ENCODE data around the gene CSF3. TPM values are rescaled to one million over a fixed set of nuclear protein-coding genes. Genes with fewer than 3 reads are reported as not detected.
A peak's percentile ranks its signal among the peaks of the same experiment; 100 is the strongest.

Gene CSF3
- total RNA-seq, 1 donor from 2014 or later, result not detected

GRCh38 chr17:40025991-40026815, 11.0 kb downstream of the CSF3 start:
- Histone ChIP-seq H3K4me3 (ENCODE audit: insufficient read depth, low read depth, low read length) (no peak overlapping the region), H2AFZ (ENCODE audit: low read depth, low read length) (no peak overlapping the region), H3K4me2 (ENCODE audit: low read length) (peak overlapping the region; percentile 38), H4K20me1 (ENCODE audit: insufficient read depth, low read length) (peaks cover 4% of the 10 kb centered on the region), H3K36me3 (ENCODE audit: insufficient read depth, low read length) (peaks cover 20% of the 10 kb centered on the region), H3K9ac (ENCODE audit: low read length) (peak overlapping the region; percentile 25), H3K4me1 (ENCODE audit: insufficient read depth, low read length) (peaks cover 39% of the 10 kb centered on the region), H3K27ac (ENCODE audit: low read depth, low read length) (peak overlapping the region; percentile 62), H3K9me3 (ENCODE audit: insufficient read depth, low read depth, low read length) (no peaks in the 10 kb centered on the region), H3K79me2 (ENCODE audit: insufficient read depth, low read length) (no peaks in the 10 kb centered on the region), H3K27me3 (ENCODE audit: insufficient read depth, low read length) (no peaks in the 10 kb centered on the region)
- H3K9me3 Mint-ChIP-seq (ENCODE audit: unreplicated experiment), result no peaks in the 10 kb centered on the region
- no peaks in the 10 kb centered on the region for H3K27me3 Mint-ChIP-seq (ENCODE audit: low read depth, unreplicated experiment)
- H3K4me3 Mint-ChIP-seq (ENCODE audit: unreplicated experiment), result no peak overlapping the region
- H3K4me1 Mint-ChIP-seq (ENCODE audit: low read depth, unreplicated experiment), result peaks cover 5% of the 10 kb centered on the region
- H3K27ac Mint-ChIP-seq (ENCODE audit: unreplicated experiment), result no peak overlapping the region
- no peak for TF ChIP-seq EZH2 (IDR thresholded peaks at IDR 0.05; ENCODE audit: insufficient read depth, low read length)
- TF ChIP-seq, protein P1, sequence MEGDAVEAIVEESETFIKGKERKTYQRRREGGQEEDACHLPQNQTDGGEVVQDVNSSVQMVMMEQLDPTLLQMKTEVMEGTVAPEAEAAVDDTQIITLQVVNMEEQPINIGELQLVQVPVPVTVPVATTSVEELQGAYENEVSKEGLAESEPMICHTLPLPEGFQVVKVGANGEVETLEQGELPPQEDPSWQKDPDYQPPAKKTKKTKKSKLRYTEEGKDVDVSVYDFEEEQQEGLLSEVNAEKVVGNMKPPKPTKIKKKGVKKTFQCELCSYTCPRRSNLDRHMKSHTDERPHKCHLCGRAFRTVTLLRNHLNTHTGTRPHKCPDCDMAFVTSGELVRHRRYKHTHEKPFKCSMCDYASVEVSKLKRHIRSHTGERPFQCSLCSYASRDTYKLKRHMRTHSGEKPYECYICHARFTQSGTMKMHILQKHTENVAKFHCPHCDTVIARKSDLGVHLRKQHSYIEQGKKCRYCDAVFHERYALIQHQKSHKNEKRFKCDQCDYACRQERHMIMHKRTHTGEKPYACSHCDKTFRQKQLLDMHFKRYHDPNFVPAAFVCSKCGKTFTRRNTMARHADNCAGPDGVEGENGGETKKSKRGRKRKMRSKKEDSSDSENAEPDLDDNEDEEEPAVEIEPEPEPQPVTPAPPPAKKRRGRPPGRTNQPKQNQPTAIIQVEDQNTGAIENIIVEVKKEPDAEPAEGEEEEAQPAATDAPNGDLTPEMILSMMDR (IDR thresholded peaks at IDR 0.05; ENCODE audit: insufficient read depth, low read depth, low read length), result no peak
- peaks cover 17% of the 10 kb centered on the region for H3K36me3 Mint-ChIP-seq (ENCODE audit: low read depth, unreplicated experiment)
- FAIRE-seq (no peak), DNase-seq (ENCODE audit: low read depth) (peak; percentile 60)

DNA sequence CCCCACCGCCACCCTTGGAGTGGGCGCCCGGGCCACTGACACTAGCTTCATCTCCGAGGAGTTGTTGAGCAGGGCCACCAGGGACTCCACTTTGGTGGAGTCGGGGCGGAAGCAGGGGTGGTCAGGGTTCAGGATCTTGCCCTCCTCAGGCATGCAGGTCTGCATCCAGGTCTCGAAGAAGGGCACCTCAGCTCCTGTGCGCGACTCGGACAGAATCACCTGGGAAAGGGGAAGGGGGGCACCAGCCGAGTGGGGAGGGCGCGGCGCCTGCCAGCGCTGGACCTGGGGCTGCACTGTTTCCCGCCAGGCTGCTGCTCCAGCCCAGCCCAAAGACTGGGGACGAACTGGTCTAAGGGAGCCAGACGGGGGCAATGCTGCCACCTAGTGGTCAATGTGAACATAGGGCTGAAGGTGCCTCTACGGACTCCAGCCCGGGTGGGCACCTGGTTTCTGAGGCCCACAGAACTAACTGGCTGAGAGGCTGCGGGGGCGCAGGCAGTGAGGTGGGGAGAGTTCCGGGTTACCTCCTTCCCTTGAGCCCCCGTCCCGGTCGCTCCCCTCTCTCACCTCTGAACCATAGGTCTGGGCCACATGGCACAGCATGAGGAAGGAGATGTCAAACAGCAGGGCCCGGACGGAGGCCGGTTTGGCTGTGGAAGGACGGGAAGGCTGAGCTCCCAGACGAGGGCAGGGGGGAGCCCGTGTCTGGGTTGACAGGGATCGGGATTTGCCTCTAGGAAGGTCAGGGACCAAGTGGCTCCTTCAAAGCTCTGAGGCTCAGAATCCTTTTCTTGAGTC, 11.8 kb downstream of the CSF3 start:
- Histone ChIP-seq H3K4me1 (ENCODE audit: insufficient read depth, low read length) (peaks cover 31% of the 10 kb centered on the region), H3K27ac (ENCODE audit: low read depth, low read length) (no peak overlapping the region), H4K20me1 (ENCODE audit: insufficient read depth, low read length) (peaks cover 9% of the 10 kb centered on the region), H3K4me2 (ENCODE audit: low read length) (no peak overlapping the region), H3K79me2 (ENCODE audit: insufficient read depth, low read length) (no peaks in the 10 kb centered on the region), H3K27me3 (ENCODE audit: insufficient read depth, low read length) (no peaks in the 10 kb centered on the region), H3K9ac (ENCODE audit: low read length) (no peak overlapping the region), H2AFZ (ENCODE audit: low read depth, low read length) (no peak overlapping the region), H3K4me3 (ENCODE audit: insufficient read depth, low read depth, low read length) (no peak overlapping the region), H3K9me3 (ENCODE audit: insufficient read depth, low read depth, low read length) (no peaks in the 10 kb centered on the region), H3K36me3 (ENCODE audit: insufficient read depth, low read length) (peaks cover 22% of the 10 kb centered on the region)
- no peaks in the 10 kb centered on the region for H3K4me1 Mint-ChIP-seq (ENCODE audit: low read depth, unreplicated experiment)
- no peak overlapping the region for H3K4me3 Mint-ChIP-seq (ENCODE audit: unreplicated experiment)
- no peak for TF ChIP-seq EZH2 (IDR thresholded peaks at IDR 0.05; ENCODE audit: insufficient read depth, low read length)
- TF ChIP-seq, protein P1 (IDR thresholded peaks at IDR 0.05; ENCODE audit: insufficient read depth, low read depth, low read length), result peak; percentile 73
- FAIRE-seq (no peak), DNase-seq (ENCODE audit: low read depth) (peak; percentile 40)
- H3K27me3 Mint-ChIP-seq (ENCODE audit: low read depth, unreplicated experiment), result no peaks in the 10 kb centered on the region
- H3K27ac Mint-ChIP-seq (ENCODE audit: unreplicated experiment), result no peak overlapping the region
- H3K9me3 Mint-ChIP-seq (ENCODE audit: unreplicated experiment), result no peaks in the 10 kb centered on the region
- H3K36me3 Mint-ChIP-seq (ENCODE audit: low read depth, unreplicated experiment), result peaks cover 18% of the 10 kb centered on the region

Data from astrocyte (in vitro differentiated cells and primary cell).